ENCODE results near the gene PSORS1C2. TPM values are rescaled to one million over a fixed set of nuclear protein-coding genes. Genes with fewer than 3 reads are reported as not detected.

Gene PSORS1C2
- total RNA-seq, 2 donors from 2014 or later = not detected

- intact Hi-C loops (cut with DNase I) = no loop called here
- DNase-seq = no peak
- TF ChIP-seq, protein P1, sequence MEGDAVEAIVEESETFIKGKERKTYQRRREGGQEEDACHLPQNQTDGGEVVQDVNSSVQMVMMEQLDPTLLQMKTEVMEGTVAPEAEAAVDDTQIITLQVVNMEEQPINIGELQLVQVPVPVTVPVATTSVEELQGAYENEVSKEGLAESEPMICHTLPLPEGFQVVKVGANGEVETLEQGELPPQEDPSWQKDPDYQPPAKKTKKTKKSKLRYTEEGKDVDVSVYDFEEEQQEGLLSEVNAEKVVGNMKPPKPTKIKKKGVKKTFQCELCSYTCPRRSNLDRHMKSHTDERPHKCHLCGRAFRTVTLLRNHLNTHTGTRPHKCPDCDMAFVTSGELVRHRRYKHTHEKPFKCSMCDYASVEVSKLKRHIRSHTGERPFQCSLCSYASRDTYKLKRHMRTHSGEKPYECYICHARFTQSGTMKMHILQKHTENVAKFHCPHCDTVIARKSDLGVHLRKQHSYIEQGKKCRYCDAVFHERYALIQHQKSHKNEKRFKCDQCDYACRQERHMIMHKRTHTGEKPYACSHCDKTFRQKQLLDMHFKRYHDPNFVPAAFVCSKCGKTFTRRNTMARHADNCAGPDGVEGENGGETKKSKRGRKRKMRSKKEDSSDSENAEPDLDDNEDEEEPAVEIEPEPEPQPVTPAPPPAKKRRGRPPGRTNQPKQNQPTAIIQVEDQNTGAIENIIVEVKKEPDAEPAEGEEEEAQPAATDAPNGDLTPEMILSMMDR (IDR thresholded peaks at IDR 0.05) = no peak
- H3K36me3 ChIP-seq = no peaks in the 10 kb centered on the region
- H3K4me3 ChIP-seq = no peak overlapping the region
- H3K27ac ChIP-seq = no peak overlapping the region
- no peak overlapping the region for H3K9ac ChIP-seq (ENCODE audit: low read depth in 2 of 2, low read length in 2 of 2)
- no peaks in the 10 kb centered on the region for H3K9me3 ChIP-seq
- no peaks in the 10 kb centered on the region for H3K27me3 ChIP-seq
- no peaks in the 10 kb centered on the region for H3K4me1 ChIP-seq
Measured at GRCh38 chr6:31125162-31125561, 13.7 kb downstream of the PSORS1C2 start.

- DNase-seq = peak; percentile 41
- Histone ChIP-seq H3K9ac (ENCODE audit: low read depth in 2 of 2, low read length in 2 of 2) (peak overlapping the region in 1 of 2 donors; percentile 19), H3K36me3 (no peaks in the 10 kb centered on the region), H3K4me3 (no peak overlapping the region), H3K9me3 (no peaks in the 10 kb centered on the region), H3K4me1 (no peaks in the 10 kb centered on the region), H3K27ac (no peak overlapping the region), H3K27me3 (no peaks in the 10 kb centered on the region)
- intact Hi-C loops (cut with DNase I) = no loop called here
- TF ChIP-seq, protein P1 (IDR thresholded peaks at IDR 0.05) = no peak
Measured at GRCh38 chr6:31122791-31123706, 15.8 kb downstream of the PSORS1C2 start.

- no peak overlapping the region for H3K9ac ChIP-seq (ENCODE audit: low read depth in 2 of 2, low read length in 2 of 2)
- H3K27ac ChIP-seq = no peak overlapping the region
- H3K4me1 ChIP-seq = no peaks in the 10 kb centered on the region
- H3K36me3 ChIP-seq = no peaks in the 10 kb centered on the region
- TF ChIP-seq, protein P1 (IDR thresholded peaks at IDR 0.05) = no peak
- no peaks in the 10 kb centered on the region for H3K27me3 ChIP-seq
- DNase-seq = no peak
- intact Hi-C loops (cut with DNase I) = no loop called here
- H3K9me3 ChIP-seq = no peaks in the 10 kb centered on the region
- no peak overlapping the region for H3K4me3 ChIP-seq
Measured at GRCh38 chr6:31121131-31121790, 17.6 kb downstream of the PSORS1C2 start.

DNA sequence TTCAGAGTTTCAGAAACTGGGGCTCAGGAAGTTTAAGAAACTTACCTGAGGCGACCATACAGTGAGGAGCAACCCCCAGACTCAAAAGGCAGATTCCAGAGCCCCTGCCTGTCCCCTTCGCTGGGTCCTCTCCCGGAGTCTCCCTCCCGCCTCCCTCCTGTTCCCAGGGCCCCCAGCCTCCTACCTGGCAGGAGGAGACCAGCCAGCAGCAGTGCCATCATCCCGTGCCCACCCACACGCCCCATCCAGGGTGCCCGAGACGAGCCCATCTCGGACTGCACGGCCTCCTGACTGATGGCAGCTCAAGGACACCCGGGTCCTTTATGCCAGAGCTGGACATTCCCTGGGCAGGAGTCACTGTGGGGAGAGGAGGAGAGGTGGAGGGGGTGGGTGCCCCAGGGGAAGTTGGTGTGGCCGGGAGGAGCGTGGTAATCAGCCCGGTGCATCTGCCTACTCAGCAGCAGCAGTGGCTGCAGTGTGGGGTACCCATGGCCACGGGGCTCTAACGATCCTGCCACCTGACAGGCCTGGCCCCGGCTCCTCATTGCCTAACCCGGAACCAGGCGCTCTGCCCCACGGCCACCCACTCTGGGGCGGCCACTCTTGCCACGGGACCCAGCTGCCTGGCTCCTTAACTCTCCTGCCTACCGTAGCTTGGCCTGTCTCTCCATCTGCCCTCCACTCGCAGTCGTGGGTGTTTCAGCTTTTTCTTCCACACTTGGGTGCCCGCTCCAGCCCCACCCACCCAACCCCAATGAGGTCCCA lies 18.5 kb downstream of the PSORS1C2 start, which contains the start of gene CDSN:
CDSN (minus strand) TSS at position 296 of the 765 bp plus-strand sequence; CDS start at position 269, 27 bp downstream.
- intact Hi-C loops (cut with DNase I) = no loop called here
- no peak within 1 kb of the TSS for H3K9ac ChIP-seq (ENCODE audit: low read depth in 2 of 2, low read length in 2 of 2)
- H3K9me3 ChIP-seq = no peaks in the 10 kb centered on the region
- TF ChIP-seq, protein P1 (IDR thresholded peaks at IDR 0.05) = no peak
- H3K4me3 ChIP-seq = no peak within 1 kb of the TSS
- DNase-seq = no peak
- no peaks in the 10 kb centered on the region for H3K36me3 ChIP-seq
- H3K27ac ChIP-seq = no peak within 1 kb of the TSS
- H3K4me1 ChIP-seq = peaks cover under 1% of the 10 kb centered on the region
- no peaks in the 10 kb centered on the region for H3K27me3 ChIP-seq

GRCh38 chr6:31118178-31118577 lies 20.7 kb downstream of the PSORS1C2 start:
- H3K27ac ChIP-seq = no peak overlapping the region
- no peaks in the 10 kb centered on the region for H3K27me3 ChIP-seq
- no peak overlapping the region for H3K9ac ChIP-seq (ENCODE audit: low read depth in 2 of 2, low read length in 2 of 2)
- no peaks in the 10 kb centered on the region for H3K36me3 ChIP-seq
- TF ChIP-seq, protein P1 (IDR thresholded peaks at IDR 0.05) = no peak
- peaks cover 5% of the 10 kb centered on the region for H3K4me1 ChIP-seq
- DNase-seq = no peak
- no peak overlapping the region for H3K4me3 ChIP-seq
- intact Hi-C loops (cut with DNase I) = no loop called here
- no peaks in the 10 kb centered on the region for H3K9me3 ChIP-seq

Measured in colonic mucosa (tissue), 4 donors.